HG02642 (cell line): ENCODE results near the gene NOL8.

Experiments used
- ATAC-seq: cut with Tn5 transposase; IDR thresholded peaks from one replicate; pipeline ENCODE4 v1.9.1; 2021; ENCODE audit warnings: mild to moderate bottlenecking; ENCODE audit not compliant: unreplicated experiment, poor library complexity

NOL8 gene

DNA sequence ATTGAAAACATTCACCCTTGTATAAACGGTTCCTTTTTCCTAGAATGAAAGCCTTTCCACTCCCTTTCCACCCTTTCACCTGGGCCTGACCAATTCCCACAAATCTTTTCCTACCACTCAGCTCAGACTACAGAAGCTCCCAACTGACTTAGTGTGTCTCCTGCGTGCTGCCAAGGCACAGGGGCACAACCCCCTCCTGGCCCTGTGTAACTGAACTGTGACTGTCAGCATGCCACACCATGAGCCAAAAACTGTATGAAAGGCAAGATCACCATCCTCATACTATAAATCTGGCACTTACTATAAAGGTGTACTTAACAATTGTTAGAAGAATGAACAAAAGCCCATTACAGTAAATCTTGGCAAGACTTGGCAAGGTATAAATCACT lies 11.5 kb downstream of the NOL8 start:
- no peak for ATAC-seq

DNA sequence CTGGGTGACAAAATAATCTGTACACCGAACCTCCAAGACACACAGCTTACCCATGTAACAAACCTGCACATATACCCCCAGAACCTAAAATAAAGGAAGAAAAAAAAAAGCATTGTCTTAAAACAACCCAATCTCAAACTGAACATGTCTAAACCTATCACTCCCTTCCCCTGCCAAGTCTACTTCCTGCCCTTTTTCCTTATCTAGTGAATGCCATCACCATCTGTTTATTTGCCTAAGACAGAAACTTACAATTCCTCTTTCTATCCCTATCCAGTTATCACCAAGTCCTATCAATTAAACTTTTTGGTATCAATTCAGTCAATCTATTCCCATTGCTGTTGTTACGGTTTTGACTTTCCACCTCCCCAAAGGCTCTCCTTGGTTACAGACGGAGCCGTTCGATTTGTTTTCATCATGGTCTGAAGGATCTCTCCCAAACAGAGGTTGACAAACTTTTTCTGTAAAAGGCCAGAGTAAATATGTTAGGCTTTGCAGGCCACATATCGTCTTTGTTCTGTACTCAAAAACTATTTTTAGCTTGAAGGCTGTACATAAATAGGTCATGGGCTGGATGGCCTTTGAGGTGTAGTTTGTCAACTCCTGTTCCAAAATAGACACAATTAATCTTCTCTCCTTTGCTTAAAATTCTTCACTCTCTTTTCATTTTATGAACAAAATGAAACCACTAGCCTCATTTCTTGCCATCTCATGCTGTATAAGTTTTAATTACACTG lies 12.1 kb downstream of the NOL8 start:
- ATAC-seq, result no peak

DNA sequence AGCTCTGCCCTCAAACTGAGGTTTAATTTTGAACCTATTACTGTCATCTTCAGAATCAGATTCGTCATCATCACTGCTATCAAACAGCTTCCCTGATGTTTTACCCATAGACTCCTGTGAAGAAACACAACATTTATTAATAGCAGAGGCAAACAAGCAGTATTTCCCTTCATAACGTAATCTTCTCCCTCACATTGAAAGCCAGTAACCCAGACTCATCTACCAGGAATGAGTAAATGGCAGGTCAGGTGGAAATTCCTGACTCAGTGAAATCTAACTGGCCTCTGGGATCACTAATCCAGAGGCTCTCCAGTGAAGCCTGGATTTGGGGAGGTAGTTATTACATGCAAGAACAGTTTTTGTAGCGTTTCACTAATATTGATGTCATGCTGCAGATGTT lies 14.6 kb downstream of the NOL8 start:
- ATAC-seq, result no peak

DNA sequence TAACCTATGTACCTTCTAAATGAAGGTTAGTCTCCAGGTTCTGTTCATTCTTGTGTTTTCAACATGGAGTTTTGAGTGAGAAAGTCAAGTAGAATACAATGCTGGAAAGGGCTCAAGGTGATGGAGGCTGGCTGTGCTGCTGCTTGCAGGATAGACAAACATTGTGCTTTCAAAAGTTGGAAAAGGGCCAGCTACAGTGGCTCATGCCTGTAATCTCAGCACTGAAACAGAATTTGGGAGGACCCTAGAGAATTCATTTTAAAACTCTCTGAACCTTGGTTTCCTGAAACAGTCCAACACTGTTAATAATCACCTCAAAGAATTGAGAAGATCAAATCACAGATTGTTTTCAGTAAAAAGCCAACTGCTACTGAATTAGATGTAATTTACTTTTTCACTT lies 16.3 kb downstream of the NOL8 start:
- no peak for ATAC-seq

DNA sequence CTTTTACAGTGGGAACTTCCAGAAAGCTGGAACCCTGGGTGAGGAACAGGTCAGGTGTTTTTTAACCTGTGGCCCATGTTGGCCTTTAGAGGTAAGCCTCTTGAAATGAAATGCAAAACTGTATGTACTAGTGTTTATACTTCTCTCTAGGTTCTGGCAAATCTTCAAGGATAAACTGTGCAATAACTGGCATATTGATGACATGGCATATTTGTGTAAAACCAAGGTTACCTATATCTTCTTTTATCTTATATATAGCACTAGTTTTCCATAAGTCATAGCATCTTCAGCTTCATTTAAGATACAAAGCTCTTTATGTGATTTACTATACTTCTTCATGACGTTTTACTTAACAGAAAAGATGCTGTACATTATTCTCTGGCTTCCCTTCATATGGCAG lies 24.2 kb downstream of the NOL8 start:
- ATAC-seq, result no peak

DNA sequence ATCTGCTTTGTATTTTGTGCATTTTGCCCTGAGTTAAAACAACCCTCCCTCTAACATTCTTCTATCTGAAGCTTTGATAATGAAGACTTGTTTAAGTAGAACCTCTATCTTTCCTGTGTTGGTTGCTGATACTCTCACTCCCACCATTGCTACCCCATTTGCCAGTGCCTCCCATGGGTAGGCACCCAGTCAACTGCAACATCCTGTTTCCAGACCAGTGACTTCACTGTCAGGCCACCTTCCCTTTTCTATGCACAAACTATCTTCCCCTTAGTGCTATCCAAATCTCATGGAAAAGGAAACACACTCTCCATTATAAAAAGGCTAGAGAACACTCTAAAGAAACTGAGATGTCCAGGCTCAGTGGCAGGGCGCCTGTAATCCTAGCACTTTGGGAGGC lies 26.0 kb downstream of the NOL8 start:
- ATAC-seq, result no peak

DNA sequence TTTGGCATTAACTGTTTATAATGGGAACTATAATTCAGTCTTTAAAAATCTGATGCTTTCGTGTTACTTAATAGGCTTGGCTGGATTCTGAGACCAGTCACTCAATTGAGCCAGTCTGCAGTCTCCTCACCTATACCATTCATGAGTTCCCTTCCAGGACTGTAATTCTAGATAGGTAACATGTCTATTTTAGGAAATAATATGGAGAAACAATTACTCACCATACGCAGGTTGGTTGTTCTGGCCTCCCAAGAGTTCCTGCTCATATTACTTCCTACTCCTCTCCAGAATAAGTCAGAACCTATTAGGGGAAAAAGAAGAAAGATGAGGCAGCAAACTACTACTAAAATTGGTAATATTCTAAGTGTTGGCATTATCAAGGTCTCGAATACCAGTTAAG lies 27.1 kb downstream of the NOL8 start:
- no peak for ATAC-seq

DNA sequence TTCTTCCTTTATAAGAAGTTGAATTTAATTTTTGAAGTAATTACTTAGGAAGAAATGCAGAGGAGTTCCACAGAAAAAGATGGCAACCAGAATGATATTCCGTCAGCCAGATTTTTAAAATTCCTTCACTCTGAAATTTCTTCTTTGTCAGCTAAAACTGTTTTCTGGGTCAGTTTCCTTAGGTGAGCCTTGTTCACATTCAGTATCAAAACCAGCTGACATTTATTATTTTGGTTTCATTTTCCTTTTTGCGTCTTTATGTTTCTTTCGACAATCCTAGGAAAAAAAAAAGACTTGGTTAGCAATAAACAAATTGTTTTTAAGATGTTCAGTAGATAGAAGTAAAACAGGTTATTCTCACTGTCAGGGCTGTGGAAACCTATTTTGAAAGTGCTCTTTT lies 27.5 kb downstream of the NOL8 start:
- ATAC-seq, result no peak

DNA sequence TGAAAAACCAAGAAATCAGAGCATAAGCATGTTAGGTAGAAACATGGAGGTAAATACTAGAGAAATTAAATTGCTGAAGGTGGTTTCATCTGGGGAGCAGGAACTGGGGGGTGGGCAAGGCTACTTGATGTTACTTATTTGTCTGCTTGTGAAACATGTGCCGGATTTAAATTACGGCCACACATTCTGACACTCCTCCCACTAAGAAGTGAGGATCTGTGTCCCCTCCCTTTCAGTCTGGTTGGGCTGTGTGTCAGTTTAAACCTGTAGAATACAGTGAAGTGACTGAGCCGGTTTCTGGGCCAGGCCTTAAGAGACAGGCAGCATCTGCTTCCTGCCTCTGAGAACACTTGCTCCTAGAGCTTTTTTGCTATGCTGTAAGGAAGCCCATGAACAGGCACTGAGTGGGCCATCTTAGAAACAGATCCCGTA lies 29.3 kb downstream of the NOL8 start:
- ATAC-seq, result no peak

DNA sequence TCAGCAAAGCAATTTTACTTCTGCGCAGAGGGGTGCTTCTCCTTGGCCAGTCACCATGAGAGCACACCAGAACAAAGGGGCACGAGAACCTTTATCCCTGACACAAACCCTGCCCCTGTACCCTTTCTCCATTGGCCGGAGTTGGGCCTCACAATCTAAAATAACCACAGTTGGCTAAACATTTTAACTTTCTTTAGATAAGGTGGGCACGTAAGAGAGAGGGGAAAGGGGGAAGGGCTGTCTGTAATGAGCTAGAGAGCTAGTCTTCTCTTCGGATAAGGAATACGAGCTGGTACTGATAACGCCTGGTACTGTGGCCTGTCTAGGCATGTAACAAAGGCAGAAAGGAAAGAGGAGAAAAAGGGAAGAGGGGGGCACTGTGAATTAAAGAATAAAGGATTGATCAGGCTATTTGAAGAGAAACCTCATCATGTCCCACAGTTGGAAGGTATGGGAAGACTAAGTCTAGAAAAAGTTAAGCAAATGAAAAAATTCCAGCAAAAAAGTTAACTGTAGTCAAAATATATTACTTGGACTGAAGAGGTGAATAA lies 29.8 kb downstream of the NOL8 start:
- no peak for ATAC-seq

DNA sequence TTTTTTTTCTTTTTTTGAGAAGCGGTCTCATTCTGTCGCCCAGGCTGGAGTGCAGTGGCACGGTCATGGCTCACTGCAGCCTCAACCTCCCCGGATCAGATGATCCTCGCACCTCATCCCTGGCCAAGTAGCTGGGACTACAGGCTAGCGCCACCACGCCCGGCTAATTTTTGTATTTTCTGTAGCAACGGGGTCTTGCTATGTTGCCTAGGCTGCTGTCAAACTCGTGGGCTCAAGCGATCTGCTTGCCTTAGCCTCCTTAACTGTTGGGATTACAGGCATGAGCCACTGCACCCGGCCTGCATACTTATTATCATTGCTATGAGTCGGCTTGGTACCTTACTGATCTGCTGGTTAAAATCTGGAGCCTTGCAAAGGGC lies 30.9 kb downstream of the NOL8 start:
- ATAC-seq, result no peak

DNA sequence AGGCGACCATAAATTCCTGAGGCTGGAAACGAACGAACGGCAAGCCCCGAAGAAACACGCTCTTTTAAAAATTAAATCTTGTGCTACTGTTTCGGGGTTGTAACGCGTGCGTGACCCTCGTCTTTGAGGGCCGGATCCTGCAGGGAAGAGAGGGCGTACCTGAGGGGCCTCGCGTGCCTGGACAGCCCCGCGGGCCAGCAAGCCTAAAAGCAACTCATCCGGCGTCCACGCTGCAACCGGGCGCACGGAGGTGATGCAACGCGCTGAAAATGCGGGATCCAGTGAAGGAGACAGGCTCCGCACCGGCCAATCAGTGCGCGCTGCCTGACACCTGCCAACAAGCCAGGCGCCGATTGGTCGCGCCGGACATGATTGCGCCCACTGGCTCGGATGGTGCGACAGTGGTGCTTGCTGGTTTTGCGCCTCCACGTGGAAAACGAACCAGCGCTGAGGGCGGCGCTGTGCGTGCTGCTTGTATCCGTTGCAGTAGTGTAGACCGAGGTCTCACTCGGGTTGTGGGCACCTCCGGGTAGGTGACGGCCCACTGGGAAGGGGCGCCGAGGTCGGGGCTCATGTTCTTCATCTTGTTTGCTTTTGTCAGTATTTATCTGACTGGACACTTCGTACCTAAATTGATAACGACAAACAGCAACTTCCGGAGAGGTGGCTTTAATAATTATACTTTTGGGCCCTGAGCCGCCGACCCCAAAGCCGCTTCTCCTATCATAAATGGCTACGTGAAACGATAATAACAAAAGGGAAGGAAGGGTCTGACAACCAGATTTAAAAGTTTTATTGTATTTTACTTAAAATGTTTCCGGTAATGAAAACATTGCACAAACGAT lies 31.5 kb downstream of the NOL8 start, which contains the start of gene IARS1:
TSS of gene IARS1 (minus strand) at position 246 of the 845 bp plus-strand sequence. CDS start 4,278 bp downstream, outside the sequence.
- peak; percentile 96 for ATAC-seq

DNA sequence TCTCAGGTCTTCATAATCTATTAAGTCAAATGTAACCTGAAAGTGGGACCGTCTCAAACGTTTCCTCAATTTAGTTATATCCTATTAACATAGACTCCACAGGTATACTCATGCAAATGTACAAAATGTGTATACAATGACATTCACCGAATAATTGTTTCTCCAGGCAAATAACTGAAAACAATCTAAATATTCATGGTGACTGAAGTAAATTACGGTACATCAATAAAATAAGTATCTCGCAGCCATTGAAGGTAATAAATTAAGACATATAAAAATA lies 32.1 kb downstream of the NOL8 start:
- ATAC-seq, result no peak

DNA sequence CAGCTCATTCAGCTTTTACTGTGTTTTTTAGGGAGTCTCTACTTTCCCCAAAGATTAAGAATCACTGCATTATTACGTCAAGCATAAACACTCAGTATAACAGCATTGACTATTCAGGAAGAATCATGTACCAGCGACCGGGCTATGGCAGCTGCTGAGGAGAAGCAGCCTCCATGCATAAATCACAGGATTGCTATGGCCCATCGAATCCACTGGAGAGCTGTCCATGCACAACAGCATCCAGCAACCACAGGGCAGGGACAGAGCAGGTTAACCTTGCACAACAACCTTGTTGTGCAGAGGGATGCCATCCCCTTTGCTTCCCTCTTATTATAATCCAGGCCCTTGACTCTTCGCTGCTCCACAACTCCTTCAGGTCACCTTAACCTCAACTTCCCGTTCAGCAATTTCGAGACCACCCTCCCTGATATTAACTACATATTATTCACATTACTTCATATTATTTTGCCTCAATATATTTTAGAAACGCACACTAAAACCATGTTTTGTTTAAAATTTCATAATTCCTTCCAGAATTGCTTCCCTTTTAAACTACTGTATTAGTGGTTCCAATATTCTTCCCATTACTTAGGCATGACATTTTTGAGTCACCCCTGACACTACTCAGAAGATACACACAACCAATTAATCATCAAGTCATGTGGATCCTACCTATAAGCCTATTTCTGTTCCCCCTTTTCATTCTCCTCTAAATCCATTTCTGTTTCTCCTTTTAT lies 32.6 kb downstream of the NOL8 start:
- no peak for ATAC-seq

DNA sequence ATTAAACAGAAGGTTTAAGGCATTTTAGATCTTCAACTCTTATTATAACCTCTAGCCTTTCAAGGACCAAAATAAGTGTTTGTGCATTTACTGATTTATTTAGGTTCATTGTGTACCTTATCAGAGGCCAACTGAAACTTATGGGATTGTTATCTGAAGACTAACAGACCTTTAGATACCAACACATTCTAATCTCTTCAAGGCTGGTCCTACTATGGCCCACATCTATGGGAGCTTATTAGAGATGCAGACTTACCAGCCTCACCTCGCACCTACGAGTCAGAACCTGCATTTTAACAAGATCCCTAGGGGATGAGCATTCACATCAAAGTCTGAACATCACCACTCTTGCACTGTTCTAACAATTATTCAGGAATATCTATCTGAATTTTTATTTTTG lies 33.6 kb downstream of the NOL8 start:
- ATAC-seq, result no peak

DNA sequence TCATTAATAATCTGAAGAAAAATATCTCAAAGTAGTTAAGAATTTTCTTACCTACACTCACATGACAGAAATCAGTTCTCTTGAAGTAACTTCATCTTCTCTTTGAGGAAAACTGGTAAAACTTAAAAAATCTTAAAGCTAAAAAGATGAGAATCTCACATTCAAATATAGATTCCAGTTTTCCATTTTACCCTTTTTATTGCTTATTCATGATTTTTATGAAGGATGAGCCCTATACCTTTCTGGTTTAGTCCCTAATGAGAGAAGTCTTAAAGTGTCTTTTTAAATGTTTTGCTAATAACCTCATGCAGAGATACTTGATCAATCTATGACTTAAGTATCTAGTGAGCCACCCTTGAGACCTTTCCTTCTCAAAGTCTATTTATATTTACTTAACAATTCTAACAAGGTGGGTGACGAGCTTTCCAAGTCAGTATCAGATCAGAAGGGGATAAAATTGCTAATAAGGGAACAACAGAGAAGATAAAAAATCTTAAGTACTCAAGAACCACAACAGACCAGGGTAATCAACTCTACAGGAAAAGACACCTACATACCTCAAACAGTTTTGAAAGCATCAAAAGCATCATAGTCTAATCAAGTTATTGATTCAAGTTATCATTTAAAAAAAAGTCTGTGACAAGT lies 34.2 kb downstream of the NOL8 start:
- ATAC-seq, result no peak

DNA sequence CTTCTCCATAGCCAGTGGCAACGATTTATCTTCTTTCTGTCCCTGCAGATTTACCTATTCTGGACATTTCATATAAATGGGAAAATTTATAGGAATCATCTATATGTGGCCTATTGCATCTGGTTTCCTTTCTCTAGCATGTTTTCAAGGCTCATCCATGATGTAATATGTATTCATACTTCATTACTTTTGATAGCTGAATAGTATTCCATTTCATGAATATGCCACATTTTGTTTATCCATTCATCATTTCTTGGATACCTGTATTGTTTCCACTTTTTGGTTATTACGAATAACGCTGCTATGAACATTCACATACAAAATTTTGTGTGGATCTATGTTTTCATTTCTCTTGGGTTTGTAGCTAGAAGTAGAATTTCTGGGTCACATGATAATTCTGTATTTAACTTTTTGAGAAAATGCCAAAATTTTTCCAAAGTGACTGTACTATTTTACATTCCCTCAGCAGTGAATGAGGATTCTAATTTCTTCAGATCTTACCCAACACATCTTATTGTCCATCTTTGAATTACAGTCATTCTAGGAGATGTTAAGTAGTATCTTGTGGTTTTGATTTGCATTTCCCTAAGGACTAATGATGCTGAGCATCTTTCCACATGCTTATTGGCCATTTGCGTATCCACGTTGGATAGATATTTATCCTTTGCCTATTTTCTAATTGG lies 35.3 kb downstream of the NOL8 start:
- no peak for ATAC-seq

DNA sequence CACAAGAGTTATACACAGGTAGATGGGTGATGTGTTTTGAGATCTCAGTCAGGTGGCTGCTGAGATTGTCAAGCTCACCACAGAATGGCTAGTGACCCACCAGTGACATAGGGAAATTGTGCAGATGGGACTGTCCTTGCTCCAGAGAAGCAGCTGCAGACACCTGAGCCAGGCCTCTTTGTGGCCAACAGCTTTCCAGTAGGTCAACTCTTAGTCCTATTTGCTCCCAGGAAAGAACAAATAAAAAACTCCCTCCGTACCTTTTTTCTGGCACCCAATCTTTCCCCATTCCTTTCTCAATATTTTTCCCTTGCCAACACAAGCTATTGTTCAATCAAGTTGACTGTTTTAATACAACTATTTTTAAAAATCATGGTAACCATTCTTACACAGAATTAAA lies 45.8 kb downstream of the NOL8 start:
- ATAC-seq, result no peak

DNA sequence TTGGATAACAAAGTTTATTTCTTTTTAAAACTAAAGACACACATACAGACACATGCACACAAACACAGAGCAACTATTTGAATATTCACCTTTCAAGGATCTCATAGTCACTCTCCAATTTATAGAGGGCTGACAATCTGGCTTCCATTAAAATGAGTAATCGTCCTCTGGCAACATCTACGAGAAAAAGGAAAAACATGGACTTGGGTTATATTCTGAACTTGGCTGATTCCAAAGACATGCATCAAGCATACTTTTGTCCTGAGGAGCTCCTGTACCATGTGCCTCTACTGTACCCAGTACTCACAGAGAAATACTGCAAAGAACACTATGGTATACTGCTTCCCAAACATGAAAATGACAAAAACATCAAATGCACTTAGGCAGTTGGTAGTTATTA lies 47.0 kb downstream of the NOL8 start:
- ATAC-seq, result no peak
